SW480 (cell line): ENCODE measurements around the gene GNPDA1.

Source experiments
- DNase-seq: peaks from one replicate; pipeline ENCODE4 v3.0.0-alpha.2; 2016; ENCODE audit warnings: low spot score

The GNPDA1 gene

DNA sequence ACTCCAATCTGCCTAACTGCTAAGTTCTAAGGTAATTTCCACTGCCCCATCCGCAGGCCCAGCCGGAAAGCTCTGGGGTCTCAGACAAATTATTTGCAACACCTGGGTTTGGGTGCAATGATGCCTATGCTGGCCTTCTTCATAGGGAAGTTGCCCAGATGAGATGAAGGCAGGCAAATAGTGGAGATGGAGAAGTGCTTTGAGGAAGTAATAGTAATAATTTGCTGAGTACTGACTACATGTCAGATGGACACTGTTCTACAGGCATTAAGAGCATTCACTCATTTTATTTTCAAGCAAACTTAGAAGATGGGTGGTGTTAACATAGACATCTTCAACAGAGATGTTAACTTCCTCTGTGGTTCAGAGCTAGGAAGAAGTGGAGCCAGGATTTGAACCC lies 58.6 kb downstream of the GNPDA1 start:
- no peak for DNase-seq

DNA sequence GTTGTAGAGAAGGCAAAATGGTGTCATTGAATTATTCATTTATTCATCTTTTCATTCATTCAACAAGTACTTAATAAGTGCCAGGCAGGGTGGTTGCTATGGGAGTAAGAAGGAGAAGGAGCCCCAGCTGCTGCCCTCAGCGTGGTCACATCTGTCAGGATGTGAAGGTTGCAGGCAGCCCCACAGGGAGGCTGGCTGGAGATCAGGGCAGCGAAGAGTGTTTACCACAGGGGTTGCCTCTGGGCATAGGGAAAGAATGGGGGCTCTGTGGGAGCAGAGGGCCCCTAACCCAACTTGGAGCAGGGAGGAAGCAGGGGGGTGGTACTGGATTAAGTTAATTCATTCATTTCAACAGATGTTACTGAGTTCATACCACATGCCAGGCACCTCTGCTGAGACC lies 60.8 kb downstream of the GNPDA1 start:
- no peak for DNase-seq

DNA sequence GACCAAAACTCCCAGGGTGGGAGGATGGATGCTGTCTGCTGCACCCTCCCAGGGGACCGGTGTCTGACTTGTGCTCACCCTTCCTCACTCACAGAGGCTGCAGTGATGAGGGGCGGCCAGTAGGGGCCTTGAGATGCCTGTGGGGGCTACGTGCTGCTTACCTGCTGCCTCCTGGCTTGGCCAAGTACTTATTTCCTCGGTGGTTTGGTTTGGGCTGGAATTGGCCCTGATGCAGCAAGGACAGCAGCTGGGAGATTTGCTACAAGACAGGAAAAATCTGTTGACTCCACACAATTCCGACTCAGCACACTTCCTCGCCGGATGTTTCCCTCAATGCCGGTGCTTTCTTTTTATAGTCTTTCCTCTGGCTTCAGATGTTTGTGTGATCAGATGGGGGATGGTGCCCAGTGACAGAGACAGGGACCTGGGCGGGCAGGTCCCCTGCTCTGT lies 61.5 kb downstream of the GNPDA1 start:
- no peak for DNase-seq
